Measurements from ENCODE around the gene SRGAP1. TPM values are rescaled to one million over a fixed set of nuclear protein-coding genes. Genes with fewer than 3 reads are reported as not detected.

The SRGAP1 gene
- total RNA-seq (2022; extraction: Qiagen RNA extraction) = 9.1 to 11.4 TPM (median 10.6 TPM) in 5 replicates

DNA sequence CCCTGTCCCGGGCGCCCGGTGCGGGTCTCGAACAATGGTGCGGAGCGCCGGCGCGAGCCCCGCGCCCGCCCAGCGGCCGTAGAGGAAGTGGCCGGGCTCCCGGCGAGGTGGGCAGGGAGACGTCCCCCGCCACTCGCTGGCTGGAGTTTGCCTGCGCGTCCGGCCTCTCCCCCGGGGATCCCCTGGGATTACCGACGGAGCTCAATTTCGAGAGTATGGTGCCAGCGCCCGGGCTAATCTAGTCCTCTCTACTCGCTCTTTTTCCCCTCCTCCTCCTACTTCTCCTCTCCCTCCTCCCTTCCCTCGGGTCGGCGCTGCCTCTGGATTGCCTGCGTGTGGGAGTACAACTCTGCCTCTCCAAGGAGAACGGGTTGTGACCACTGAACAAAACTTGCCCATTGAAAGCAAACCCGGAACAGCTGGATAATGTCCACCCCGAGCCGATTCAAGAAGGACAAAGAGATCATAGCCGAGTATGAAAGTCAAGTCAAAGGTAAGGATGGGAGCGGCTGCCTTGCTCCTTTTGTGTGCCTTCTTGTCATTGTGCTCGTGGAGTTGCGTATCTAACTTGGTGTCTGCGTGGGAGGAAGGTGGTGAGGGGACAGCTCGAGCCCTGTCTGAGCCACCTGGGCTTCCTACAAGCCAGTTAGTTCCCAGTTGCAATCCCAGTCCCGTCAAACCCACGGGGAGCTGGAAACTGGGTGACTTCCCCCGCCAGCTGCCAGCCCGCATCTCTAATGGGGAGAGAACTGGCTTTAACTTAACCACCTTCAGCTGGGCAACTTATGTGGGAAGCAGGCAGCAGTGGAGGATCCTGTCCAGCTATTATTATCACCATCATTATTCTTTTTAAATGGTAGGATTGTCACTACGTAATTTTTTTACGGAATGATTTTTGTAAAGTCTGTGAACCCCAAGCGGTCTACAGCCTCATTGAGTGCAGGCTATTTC lies at the start of gene SRGAP1:
SRGAP1 (plus strand) TSS at position 310 of the 951 bp plus-strand sequence; CDS start at position 427, 117 bp downstream.

Other genes with a start within 250 kb of the SRGAP1 start
- gene DPY19L2, start 176.2 kb upstream of the SRGAP1 start, total RNA-seq (2022; extraction: Qiagen RNA extraction) = 1.8 to 2.2 TPM (median 2.1 TPM) in 5 replicates
- gene RXYLT1, start 64.8 kb upstream of the SRGAP1 start, total RNA-seq (2022; extraction: Qiagen RNA extraction) = 26.8 to 31.6 TPM (median 27.3 TPM) in 5 replicates

All from A549 treated with CORT108297 at 1 μM for 4 hours (cell line).